Stimulated activated CD8-positive, alpha-beta memory T cell treated with anti-CD3 and anti-CD28 coated beads, Interleukin-2, amount 100 ng/mL, for 48 hours (primary cell): ENCODE data around the gene CILP2.

Experiments
- DNase-seq, 2 donors: peaks; one replicate each; pipeline ENCODE4 v3.0.0-alpha.2; 2020; ENCODE audit warnings: low read depth in 2 of 2

Gene CILP2

DNA sequence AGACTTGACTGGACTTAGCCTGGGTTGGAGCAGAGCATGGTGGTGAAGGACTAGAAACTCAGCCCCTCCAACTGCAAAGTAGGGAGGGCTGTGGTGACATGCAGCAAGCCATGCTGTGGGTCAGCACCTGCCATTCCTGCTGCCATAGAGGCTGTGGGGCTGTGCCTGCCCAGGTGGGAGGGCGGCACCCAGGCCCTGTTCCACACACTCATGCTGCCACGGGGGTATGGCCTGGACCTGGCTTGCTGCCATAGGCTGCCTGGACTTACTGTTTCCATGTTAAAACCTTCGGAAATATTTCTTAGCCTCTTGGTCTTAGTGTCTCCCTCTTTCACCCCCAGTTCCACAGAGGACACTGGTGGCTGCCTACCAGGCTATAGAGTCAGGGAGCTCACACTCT is 29.3 kb downstream of the CILP2 start:
- DNase-seq: no peak

DNA sequence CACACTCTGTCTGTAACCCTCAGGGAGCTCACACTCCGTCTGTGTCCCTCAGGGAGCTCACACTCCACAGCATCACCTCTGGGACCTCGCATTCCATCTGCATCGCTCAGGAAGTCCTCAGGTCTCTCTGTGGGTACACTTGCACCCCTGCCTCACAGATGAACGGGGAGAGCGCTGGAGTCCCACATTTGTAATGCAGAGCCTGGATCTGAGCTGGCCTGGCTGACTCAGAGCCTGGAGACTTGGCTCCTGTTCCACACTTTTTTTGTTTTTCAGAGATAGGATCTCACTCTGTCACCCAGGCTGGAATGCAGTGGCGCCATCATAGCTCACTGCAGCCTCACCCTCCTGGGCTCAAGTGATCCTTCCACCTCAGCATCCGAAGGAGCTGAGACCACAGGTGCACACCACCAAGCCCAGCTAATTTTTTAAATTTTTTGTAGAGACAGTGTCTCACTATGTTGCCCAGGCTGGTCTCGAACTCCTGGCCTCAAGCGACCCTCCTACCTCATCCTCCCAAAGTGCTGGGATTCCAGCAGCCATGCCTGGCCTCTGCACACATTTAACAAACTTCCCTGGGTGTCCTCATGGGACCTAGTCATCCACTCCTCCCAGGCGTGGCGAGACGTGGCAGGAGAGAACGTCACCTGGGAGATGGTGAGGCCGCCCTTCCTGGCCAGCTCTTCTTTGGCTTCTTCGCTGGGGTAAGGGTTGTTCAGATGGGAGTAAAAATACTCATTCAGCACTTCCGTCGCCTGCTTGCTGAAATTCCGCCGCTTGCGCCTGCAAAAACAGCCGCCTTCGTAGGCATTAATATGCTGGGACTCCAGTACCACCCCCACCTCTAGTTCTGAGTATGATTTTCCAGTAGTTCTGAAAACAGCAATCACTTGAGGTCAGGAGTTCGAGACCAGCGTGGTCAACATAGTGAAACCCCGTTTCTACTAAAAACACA is 31.0 kb downstream of the CILP2 start:
- DNase-seq: no peak

DNA sequence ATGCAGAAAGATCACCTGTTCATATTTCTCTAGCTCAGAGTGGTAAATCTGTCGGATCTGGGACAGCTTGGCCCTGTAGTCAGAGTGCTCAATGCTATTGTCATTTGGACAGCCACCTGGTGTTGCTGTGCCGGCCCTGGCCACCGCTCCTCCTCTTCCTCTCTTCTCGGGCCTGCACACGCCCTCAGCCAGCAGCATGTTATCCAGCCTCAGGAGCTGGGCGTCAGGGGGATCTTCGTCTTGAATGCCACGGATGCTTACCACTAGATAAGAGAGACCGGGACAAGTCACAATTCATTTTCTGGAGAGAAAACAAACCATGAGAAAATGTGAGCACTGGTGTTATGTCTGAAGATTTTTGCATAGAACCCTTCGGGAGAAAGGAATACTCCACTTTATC is 32.5 kb downstream of the CILP2 start:
- DNase-seq: no peak

DNA sequence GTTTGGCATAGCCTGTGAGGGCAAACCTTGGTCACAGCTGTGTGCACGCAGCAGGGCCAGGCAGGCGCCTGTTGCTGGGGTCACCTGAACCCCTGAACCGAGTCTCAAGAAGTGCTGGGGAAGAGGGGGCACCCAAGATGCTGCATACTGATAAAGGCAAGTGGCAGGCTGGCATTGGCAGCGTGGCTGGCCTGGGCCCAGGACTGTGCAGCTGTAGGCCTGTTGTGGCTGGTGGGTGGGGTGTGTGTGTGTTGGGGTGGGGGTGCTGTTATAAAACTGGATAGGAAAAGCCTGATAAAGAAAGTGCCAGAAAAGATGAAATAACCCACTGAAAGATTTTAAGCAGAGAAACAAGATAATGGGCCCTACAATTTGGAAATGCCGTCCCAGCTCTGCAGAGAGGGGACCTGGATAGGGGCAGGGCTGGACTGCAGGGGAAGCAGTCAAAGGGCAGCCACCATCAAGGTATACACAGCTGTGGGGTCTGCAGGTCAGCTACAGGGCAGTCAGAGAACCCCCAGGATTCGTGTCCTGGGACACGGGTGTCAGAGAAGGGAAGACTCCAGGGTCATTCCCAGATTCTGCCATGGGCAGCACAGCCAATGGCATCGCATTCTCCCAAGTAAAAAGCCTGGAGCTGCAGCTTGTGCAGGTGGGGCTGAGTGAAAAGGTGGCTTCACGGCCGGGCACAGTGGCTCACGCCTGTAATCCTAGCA is 33.2 kb downstream of the CILP2 start:
- DNase-seq: no peak

DNA sequence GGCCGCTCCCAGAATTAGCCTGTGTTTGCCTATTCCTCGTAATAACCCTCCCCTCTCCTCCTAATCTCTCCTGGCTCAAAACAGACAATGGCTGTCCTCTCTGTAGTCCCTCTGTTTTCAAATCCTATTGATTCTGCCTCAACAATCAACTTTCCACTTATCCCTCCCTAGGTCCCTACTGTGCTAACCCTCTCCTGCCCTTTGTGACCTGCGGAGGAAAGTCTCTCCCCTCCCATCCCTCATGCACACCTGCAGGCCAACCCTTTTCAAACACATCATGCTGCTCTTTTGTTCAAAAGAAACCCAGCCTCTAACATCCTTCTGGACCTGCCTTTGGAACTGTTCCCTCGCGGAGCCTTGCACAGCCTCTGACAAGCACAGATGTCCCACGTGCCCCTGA is 37.3 kb downstream of the CILP2 start:
- DNase-seq: no peak

DNA sequence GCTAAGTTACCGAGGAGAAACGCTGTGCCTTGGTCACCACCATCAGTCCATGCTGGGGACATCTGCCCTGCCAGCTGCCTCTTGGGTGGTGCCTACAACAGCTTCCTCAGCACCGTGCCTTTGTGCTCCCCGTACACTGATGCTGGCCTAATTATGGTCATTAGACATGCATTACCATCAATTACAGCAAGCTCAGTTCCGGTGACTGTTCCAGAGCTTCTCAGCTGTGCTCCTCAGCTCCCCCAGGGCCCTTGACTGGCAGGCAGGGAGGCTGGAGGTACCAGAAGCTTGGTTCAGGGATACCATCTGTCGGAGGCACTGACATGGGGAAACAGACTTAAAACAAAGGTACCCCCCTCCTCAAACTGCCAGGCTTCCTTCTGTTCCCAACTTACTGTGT is 40.2 kb downstream of the CILP2 start:
- no peak for DNase-seq

DNA sequence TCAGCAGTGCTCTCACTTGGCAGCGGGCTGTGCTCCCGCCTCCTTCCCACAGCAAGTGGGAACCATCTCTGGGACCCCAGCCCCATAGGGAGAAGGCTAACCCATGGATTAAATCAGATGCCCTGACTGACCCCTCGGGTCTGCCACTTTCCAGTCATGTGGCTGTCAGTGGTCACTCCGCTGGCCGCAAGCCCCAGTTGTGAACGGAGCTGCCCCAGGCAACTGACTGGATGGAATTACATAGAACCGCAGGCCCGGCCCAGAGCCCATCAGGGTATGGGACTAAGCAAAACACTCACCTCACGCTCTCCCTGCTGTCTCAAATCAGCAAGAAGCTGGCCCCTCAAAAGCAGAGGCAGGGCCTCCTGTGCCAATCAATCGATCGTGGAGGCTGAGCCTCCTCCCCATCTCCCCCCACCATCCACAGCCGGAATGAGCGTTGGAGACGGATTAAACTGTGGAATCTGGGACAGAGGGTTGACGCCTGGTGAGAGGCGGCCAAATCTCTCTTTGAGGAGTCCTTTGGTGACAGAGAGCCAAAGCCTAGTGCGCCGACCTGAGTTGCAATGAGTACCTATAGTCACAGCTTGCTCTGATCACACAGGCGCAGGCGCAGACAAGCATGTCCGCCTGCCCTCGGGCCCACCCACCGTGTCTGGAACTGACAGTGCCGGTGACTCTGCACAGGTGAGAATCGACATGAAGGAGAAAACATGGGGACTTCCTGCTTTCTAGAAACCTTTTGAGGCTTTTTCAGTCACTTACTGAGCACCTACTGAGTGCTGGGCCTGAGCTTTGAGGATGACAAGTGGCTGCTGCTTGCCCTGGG is 41.7 kb downstream of the CILP2 start:
- DNase-seq: no peak

DNA sequence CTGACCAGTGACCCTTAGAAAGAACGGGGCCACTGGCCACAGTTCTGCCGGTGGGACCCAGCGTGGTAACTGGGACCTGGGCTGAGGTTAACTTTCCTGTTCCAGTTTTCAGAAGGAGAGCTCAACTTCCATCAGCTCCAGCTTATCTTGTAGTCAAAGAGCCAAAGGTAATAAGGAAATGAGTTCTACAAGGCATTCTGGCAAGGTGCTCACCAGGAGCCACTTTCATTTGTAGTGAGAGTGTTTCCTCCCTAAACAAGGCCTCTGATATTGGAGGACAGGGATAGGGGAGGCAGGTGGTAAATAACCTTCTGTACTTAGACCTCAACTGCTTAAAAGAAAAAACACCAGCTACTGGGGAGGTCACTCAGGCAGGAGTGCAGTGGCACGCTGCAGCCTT is 42.4 kb downstream of the CILP2 start:
- DNase-seq: no peak

DNA sequence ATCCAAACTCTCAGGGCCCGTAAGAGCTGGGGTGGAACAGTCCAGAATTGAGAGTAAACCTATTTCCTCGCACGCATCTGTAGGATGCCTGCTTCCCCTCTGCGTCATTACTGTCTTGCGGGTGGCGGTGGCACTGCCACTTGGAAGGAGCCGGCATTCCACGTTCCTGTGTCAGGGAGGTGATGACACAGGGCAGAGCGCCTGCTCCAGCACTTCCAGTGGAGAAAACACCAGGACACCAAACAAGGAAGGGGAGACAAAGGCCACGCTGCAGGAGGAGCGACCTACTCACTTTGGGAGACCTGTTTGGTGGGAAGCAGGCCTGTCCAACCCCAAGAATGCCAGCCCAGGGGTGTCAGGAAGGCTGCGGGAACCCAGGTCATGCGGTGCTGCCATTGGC is 43.3 kb downstream of the CILP2 start:
- DNase-seq: no peak

DNA sequence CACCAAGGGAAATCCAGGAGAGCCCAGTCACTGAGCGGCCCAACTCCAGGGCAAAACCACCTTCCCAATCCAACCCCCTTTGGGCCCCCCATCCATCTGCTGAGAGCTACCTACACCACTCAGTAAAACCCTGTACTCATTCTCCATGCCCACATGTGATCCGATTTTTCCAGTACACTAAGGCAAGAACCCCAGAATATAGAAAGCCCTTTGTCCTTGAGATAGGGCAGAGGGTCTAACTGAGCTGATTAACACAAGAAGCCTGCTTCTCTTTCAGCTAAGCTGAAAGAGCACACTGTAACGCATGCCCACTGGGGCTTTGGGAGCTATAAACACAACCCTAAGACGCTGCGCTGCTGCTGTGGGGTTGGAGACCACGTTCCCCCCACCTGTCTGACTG is 44.4 kb downstream of the CILP2 start:
- no peak for DNase-seq

DNA sequence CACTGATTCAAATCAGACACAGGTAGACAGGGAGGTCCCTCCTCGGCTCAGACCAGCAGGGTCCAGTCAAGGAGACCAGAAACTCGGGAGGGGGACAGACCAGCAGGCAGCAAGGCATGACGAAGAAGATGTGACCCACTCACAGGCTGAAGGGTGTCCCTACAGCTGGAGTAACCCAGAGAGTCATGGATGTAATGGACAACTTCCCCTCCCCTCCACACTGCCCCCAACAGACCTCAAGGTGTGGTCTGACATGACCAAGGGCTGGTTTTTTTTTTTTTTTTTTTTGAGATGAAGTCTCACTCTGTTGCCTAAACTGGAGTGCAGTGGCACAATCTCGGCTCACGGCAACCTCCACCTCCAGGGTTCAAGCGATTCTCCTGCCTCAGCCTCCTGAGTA is 46.3 kb downstream of the CILP2 start:
- DNase-seq: no peak

DNA sequence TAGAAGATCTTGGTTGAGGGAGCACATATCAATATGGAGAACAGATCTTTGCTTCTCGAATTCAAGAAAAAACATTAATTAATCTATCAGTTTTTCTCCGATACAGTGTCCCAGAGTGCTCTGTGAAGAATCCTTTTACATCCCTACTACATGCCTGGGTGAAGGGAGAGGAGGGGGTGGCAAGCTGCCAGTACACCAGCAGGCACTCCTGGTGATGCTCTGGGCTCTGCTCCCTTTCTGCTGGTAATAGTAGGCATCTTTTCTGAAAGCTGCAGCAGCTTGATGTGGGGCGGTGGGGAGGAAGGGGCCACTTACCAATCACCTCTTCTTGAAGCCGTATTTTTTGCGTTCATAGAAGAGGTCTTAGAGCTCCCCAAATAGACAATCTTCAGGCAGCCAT is 49.7 kb downstream of the CILP2 start:
- no peak for DNase-seq

DNA sequence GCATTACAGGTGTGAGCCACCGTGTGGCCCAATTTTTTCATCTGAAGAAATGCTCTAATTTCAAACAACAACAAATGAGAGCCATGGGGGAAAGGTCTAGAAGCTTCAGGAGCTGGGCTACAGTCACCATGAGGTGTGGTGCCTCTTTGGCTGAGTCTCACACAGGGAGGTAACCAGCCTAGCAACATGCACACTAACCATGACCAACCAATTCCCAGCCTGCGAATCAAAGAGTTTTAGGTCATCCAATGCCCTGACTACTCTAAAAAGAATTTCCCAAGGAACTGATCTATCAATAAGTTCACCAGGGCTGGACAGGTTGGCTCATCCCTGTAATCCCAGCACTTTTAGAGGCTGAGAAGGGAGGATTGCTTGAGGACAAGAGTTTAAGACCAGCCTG is 50.5 kb downstream of the CILP2 start:
- DNase-seq: no peak

DNA sequence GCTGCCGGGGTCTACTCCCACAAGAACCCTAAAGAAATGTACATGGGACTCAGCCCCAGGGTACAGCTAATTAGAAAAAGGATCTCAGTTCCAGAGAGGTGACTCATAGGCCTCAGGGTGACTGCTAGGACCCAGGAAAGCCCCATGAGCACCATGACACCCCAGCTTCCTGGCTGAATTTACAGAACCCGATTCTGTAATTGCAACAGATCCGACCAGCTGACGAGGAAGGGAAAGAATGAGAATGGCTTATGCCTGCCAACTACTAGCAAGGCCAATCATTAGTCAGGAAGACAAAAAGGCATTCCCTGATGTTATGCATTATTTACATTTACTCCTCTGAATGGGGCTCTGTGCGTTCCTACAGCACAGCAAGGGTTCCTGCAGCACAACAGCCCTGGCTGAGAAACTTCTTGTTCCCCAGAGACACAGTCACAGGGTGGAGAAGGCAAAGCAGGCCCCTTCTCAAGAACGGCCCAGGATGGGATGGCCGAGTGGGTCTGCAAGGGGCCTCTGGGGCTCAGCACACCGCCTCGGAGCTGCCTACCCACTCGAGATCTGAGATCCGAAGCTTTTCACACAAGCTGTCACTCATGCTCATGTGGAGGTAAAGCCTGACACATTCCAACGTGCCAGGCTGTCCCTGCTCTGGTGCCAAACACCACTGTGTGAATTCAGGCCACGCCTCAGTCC is 53.2 kb downstream of the CILP2 start:
- DNase-seq: peak; percentile 34 to 52

DNA sequence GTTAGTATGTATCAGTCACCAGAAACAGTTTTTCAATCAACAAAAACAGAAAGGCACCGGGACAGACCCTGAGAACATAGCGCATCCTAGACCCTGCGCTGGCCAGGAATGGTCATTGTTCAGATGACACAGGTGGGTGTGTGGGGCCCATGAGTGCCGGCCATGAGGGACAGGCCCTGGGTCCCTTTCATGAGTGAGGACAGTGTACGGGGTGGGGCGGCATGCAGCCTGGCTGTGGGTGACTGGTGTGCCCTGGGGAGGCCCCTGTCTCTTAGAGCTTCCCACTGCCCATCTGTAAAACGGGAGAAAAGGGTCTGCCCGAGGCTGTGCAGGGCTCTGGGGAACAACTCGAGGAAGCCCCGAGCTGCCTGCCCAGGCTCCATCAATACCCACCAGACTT is 54.6 kb downstream of the CILP2 start:
- DNase-seq: no peak

DNA sequence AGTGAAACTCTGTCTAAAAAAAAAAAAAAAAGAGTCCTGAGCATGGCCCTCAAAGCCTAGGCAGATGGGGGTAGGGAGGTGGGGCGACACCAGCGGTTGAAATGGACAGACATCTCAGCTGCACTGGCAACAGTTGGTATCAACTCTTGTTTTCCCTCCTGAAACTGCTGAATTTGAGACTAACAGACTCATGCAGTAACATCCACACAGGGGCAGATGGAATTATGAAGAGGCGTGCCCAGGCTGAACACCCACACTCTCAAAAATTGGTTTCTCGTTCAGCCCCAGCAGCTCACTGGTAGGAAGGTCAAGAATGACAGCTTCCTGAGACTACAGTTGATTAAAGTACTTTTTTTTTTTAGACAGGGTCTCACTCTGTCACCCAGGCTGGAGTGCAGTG is 56.3 kb downstream of the CILP2 start:
- DNase-seq: no peak

DNA sequence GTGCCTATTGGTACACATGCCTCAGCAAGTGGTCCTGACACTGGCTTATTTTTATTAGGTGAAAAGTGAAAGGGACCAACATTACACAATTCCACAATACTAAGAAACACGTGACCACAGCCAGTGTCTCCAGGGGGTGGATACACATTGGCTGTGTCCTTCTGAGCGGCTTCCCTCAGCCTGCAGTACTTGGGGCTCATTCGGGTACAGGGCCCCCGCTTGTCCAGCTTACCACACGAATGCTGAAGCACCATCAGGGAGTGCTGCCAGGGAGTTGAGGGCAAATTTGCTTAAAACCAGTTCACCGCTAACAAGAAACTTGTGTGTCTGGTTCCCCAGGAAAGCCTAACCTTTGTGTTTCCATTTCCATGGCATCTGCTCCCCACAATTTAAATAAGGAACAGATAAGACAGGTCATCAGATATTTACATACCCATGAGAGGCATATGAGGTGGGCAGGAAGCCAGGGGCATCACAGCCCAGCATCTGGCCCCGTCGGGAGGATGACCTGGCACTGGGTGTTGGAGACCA is 57.2 kb downstream of the CILP2 start:
- DNase-seq: no peak
